CD4-positive, alpha-beta T cell treated with Interleukin-10 for 1 hour (primary cell): ENCODE measurements around the gene PSMG2.
"Not testable (repeated sequence)": the region's sequence is repeated elsewhere in the genome, so short reads cannot be mapped to it uniquely, and the experiment has no call there.

ENCODE experiments used
- DNase-seq: peaks from one replicate; pipeline ENCODE4 v3.0.0-alpha.2; 2020

The PSMG2 gene

DNA sequence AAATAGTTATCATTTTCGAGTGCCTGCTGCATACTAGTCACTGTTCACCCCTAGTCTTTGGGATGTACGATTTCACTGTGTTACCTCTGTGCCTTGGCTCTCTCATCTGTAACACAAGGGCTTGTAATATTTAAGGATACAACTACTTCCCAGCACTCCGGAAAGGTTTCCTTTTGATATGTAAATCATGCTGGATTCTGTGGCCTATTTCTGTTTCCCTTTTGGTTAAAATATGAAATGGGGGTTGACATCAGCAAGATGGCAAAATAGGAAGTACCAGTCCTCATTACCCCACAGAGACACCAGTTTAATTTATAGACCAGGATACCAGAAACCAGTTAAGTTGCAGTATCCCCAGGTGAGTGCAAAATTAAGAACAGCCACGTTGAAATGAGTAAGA lies 23.5 kb downstream of the PSMG2 start:
- no peak for DNase-seq

DNA sequence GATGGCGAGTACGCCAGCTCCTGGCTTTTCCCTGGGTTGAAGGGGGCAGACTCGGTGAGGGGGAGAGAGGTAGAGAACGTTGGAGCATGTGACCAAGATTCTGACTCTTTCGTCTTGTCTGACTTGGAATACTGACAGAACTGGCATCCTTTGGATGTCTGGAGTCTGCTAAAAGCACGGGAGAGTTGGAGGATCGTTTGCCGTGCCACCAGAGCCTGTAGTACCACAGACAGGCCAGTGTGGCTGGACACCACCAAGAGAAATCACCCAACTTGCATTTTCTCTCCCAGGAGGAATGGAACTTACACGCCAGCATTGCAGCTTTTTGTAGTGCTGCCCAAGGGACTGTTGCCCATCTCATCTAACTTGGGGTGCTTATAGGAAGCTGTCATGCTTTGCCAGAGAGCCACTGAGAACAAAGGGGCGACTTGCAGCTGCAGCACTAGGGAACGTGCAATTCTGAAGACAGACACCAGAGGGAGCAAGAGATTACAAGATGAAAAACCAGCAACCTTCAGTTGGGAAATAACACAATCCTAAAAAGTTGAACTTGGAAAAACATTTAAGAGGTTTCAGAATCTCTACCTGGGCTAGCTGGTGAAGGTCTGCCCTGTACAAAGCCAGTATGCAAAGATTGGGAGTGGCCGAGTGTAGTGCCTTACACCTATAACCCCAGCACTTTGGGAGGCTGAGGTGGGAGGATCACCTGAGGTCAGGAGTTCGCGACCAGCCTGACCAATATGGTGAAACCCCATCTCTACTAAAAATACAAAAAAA lies 24.1 kb downstream of the PSMG2 start:
- DNase-seq, result peak; percentile 75

GRCh38 chr18:12737243-12737902 lies 34.5 kb downstream of the PSMG2 start:
- DNase-seq, result no peak

GRCh38 chr18:12741351-12741750 lies 38.5 kb downstream of the PSMG2 start:
- no peak for DNase-seq

DNA sequence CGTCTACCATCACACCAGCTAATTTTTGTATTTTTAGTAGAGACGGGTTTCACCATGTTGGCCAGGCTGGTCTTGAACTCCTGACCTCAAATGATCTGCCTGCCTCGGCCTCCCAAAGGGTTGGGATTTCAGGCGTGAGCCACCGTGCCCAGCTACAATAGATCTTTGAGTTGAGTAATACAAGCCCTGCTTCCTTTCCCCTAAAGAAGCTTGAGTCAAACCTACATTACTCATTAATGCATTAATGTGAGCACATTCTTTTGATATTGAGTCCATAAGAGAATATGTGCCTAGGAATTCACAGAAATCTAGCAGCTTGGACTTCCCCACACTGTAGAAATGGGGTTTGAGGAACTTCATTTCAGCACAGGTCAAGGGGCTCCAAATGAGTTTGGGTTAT lies 39.6 kb downstream of the PSMG2 start:
- no peak for DNase-seq

GRCh38 chr18:12744103-12744502 lies 41.3 kb downstream of the PSMG2 start:
- DNase-seq, result peak; percentile 57

- DNase-seq, result no peak
Observed at GRCh38 chr18:12745095-12745795, 42.4 kb downstream of the PSMG2 start.

GRCh38 chr18:12747530-12748315 lies 44.9 kb downstream of the PSMG2 start:
- DNase-seq, result no peak

DNA sequence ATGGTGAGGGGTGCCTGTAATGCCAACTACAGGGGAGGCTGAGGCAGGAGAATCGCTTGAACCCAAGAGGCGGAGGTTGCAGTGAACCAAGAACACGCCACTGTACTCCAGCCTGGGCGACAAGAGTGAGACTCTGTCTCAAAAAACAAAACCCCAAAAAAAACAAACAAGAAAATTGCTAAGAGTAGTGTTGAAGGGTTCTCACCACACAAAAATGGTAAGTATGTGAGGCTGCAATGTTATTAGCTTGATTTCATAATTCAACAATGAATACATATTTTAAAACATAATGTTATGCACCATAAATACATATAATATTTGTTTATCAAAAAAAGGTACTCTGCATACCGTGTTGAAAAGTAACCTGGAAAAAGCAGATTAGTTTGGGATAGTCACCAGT lies 45.8 kb downstream of the PSMG2 start:
- DNase-seq, result no peak

- DNase-seq, result no peak
Observed at GRCh38 chr18:12749121-12749520, 46.3 kb downstream of the PSMG2 start.

DNA sequence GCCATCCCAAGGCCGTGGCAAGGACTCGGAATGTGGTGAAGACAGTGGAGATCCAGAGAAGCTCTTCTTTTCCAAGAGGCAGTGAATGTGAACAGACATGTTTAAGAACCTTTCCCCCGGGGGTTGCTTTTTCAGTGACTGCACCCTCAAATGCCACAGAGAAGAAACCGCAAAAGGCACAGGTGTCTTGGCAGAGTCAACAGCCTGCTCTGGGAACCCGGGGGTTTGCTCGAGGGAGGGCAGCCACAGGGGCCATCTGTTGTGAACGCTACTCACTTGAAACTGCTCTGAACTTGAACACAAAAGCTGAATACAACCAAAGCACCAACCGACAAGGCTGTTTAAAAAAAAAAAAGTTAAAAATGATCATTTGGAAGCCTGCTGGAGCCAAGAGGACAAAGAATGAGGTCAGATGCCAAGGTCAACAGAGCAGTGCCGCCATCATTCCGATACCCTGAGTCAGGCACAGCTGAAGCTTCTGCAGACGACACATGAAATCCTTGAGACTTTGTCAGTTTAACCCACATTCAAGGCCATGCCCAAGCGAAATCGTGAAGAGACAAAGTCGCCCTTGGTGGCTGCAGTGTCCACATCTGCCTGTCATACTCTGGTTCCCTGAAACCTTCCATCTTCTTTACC lies 47.4 kb downstream of the PSMG2 start:
- DNase-seq, result peak; percentile 8

- no peak for DNase-seq
Observed at GRCh38 chr18:12750715-12751502, 48.1 kb downstream of the PSMG2 start.

DNA sequence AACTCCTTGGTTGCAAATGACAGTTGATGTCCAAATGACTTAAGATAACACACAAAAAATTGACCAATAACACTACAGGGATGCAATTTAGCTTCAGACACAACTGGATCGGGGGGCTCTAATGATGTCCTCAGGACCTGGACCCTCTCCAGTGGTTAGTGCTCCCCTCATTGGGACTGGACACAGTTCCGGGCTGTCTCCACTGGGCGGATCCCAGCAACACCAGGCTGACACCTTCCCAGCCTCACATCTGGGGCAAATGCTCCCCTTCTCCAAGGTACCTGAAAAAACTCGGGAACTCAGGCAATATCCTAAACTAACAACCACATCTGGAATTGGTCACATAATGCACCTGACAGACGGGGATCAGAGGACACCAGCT lies 48.7 kb downstream of the PSMG2 start:
- DNase-seq, result no peak

GRCh38 chr18:12751891-12752290 lies 49.0 kb downstream of the PSMG2 start:
- no peak for DNase-seq

DNA sequence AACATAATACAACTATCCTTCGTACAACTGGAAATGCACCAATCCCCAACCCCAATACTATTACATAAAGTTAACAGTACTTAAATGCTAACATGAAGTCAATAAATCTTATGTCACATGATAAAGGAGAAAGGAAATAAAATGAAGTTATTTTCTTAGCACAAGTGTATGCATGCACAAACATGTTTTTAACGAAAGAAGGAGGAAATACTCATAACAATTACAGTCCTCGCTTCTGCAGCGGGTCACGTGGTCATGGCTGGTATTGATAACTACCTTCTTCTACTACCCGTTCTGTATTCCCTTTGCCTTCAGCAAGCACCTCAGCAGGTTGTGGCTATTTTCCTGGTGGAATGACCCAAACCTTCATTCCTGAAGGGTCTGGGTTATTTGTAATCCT lies 51.7 kb downstream of the PSMG2 start:
- no peak for DNase-seq

- not testable (repeated sequence) for DNase-seq
Observed at GRCh38 chr18:12755606-12756005, 52.8 kb downstream of the PSMG2 start.

DNA sequence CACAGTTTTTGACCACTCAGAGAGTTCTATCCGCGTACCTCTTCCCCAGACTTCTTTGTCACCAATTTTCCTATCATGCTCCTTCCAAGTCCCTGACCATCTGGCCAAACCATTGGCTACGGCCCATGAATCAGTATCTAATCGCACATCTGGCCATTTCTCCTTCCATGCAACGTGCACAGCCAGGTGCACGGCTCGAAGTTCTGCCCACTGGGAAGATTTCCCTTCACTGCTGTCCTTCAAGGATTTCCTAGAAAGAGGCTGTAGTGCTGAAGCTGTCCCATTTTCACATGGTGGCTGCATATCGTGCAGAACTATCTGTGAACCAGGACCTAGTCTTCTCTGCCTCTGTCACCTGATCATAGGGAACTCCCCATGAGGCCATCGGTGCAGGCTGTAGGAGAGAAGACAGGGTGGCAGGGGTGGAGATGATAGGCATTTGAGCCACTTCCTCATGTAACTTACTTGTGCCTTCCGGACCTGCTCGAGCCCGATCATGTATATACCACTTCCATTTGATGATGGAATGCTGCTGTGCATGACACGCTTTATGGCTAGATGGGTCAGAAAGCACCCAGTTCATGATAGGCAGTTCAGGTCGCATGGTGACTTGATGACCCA lies 53.9 kb downstream of the PSMG2 start:
- DNase-seq, result not testable (repeated sequence)

- DNase-seq, result not testable (repeated sequence)
Observed at GRCh38 chr18:12758566-12758965, 55.7 kb downstream of the PSMG2 start.

- no peak for DNase-seq
Observed at GRCh38 chr18:12765126-12765525, 62.3 kb downstream of the PSMG2 start.

DNA sequence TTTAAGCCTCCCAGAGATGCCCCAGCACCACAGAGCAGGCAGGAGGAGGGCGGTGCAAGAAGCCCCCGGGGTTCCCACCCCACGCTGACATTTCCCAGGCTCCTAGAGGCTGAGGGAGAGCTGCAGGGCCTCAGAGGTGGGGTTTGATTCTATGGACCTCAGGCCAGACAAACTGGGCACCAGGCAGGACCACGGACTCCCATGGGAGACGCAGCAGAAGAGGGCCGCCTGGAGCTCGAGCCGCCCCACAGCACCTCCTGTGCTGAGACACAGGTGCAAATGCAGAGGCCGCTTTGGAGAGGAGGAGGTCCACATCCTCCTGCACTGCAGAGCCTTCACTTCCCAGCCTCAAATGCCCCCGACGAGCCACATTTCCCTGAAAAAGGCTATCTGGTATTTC lies 62.7 kb downstream of the PSMG2 start:
- no peak for DNase-seq

- DNase-seq, result no peak
Observed at GRCh38 chr18:12766986-12767433, 64.2 kb downstream of the PSMG2 start.
